NCI-H524 treated with DMSO at 0.1 percent for 48 hours (cell line): ENCODE results near the gene CFAP20DC.
"Not testable (repeated sequence)": the region's sequence is repeated elsewhere in the genome, so short reads cannot be mapped to it uniquely, and the experiment has no call there.

Source experiments
- DNase-seq: peaks from one replicate; lab custom pipeline; 2025; lab: John Stamatoyannopoulos, UW

CFAP20DC gene

GRCh38 chr3:58696093-58696492, 353.7 kb downstream of the CFAP20DC start:
- DNase-seq = no peak

- not testable (repeated sequence) for DNase-seq
These were observed 354.5 kb downstream of the CFAP20DC start for GRCh38 chr3:58695284-58695683.

- DNase-seq = no peak
These were observed 355.6 kb downstream of the CFAP20DC start for GRCh38 chr3:58693940-58694850.

- DNase-seq = no peak
These were observed 357.3 kb downstream of the CFAP20DC start for GRCh38 chr3:58692484-58692883.
